NOMO-1 treated with dmso at 0.1 percent for 144 hours (cell line): ENCODE data around the gene TBL1X.
A peak's percentile ranks its signal among the peaks of the same experiment; 100 is the strongest.
"Not testable (repeated sequence)": the region's sequence is repeated elsewhere in the genome, so short reads cannot be mapped to it uniquely, and the experiment has no call there.

Source experiments
- DNase-seq: peaks from one replicate; lab custom pipeline; 2025; ENCODE audit not compliant: unreplicated experiment; lab: John Stamatoyannopoulos, UW

TBL1X gene

GRCh38 chrX:9458516-9459078 lies 6.3 kb upstream of the TBL1X start:
- DNase-seq, result no peak

- no peak for DNase-seq
Observed at GRCh38 chrX:9459186-9459748, 5.6 kb upstream of the TBL1X start.

DNA sequence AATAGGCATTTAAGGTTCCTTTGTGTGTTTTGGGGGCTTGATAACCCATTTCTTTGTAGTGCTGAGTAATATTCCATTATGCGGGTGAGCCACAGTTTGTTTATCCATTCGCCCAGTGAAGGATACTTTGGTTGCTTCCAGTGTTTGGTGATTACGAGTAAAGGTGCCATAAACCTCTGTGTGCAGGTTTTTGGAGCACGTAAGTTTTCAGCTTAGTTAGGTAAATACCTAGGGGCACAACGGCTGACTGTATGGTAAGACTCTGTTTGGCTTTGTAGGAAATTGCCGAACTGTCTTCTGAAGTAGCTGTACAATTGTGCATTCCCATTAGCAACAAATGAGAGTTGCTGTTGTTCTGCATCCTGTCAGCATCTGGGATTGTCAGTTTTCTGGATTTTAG lies 3.8 kb upstream of the TBL1X start:
- no peak for DNase-seq

DNA sequence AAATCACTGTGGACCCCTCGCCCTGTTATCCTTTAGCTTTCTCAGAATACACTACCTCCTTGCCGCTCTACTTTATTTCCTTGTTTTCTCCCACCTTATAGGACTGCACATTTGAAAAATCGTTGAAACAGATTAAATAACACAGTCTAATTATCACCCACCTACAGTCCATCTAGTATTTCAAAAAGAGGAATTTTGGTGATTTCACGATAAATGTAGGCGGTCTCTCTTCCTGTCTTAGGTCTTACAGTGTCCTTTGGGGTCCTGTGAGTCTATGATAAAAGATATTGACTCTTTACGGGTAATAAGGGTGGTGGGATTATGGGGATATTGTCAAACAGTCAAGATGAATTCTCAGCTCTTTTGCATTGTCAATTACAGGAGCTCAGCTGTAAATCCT lies 2.4 kb upstream of the TBL1X start:
- DNase-seq, result no peak

DNA sequence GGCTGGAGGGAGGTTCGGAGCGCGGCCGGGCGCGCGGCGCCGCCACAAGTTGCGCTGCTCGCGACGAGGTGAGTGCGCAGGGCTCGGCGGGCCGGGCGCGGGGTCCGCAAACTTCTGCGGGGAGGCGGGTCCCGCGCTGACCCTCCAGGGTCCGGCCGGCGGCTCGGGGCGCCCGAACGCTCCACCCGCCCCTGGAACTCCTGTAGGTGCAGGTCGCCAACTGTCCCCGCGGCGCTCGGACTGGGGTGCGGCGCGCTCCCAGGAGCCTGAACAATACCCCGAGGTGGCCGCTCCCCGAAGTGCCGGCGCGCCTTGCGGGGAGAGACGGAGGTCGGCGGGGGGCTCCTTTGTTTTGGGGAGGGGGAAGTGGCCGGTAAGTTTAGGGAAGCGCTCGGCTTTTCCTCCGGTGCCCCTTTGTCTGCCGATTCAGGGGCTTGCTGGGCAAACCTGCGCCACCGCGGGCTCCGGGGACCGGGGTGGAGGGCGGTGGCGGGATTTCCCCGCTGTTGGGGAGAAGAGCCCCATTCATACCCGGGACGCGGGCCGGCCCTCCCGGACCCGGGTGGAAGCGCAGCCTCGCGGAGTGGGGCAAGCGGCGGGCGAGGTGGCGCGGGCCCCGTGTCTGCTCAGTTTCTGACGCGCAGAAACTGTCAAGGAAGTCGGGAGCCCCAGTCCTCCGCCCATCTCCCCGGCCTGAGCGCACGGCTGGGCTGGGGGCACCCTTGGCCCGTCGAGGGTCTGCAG lies 694 bp downstream of the TBL1X start:
- peak; percentile 7 for DNase-seq

DNA sequence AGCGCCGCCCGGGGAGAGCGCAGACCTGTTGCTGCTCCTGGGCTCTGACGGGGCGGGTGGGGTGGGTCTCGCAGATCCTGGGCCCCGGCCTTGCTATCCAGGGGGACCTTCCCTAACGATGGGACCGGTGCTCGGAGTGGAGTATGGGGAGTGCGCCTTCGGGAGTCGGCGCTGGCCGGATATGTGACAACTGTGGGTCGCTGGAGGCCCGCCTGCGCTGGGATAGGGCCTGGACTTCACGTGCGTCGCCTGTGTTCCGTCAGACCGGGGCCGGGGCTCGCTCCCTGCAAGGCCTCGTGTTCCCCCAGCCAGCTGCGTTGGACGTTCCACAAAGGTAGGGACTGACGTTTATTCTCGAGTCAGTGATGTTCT lies 1.3 kb downstream of the TBL1X start:
- no peak for DNase-seq

DNA sequence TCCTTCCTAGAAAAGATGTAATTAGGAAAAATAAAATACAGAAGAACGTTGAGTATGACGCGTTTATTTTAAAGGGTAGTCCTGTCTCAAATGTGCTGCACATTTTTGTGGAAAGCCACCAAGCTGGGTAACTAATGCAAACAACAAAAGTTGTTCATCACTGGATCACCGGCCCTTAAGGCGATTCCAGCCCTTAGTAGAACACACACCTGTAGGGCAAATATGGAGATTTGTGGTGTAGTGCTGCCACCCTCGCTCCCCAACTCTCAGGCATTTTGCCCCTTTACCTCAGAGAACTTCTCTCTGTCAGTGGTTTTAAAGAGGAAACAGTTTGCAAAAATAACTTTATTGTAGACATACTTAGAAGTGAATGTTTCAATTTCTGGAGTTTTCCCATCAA lies 1.9 kb downstream of the TBL1X start:
- no peak for DNase-seq

DNA sequence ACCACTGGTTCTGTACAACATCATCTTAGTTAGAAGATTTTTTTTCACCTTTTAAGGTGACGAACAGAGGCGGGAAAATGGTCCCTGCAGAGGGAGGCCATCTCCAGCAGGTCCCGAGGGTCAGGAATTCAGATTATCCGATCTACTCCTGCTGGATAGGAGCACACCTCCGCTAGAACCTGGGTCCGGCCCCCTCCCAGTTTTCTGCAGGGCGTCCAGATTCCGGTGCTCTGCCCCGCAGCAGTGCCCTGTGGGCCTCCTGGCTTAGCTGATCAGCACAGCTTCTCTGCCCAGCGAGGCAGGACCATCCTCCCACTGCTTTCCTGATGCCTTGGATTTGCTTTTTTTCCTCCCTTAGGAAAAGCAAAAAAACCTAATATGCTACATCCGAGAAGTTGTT lies 2.3 kb downstream of the TBL1X start:
- no peak for DNase-seq

- no peak for DNase-seq
Observed at GRCh38 chrX:9467751-9468150, 2.9 kb downstream of the TBL1X start.

- no peak for DNase-seq
Observed at GRCh38 chrX:9471571-9471985, 6.7 kb downstream of the TBL1X start.

- DNase-seq, result no peak
Observed at GRCh38 chrX:9473708-9474107, 8.8 kb downstream of the TBL1X start.

GRCh38 chrX:9475417-9475816 lies 10.6 kb downstream of the TBL1X start:
- DNase-seq, result not testable (repeated sequence)

DNA sequence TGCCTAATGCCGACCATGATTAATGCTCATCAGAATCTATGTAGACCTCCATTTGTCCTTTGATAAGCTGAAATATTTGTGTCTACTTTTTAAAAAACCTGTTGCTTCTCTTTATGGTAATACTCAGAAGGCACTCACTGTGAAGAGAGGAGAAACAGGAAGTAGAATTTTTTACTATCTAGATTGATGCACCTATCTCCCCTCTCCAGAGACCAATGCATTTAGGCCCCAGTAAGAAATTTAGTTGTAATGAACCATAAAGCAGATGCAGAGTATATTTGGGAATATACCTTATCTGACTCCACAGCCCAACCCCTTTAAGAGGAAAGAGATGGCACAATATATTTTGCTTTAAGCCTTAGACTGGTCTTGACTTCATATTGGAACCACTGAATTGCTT lies 11.1 kb downstream of the TBL1X start:
- no peak for DNase-seq

DNA sequence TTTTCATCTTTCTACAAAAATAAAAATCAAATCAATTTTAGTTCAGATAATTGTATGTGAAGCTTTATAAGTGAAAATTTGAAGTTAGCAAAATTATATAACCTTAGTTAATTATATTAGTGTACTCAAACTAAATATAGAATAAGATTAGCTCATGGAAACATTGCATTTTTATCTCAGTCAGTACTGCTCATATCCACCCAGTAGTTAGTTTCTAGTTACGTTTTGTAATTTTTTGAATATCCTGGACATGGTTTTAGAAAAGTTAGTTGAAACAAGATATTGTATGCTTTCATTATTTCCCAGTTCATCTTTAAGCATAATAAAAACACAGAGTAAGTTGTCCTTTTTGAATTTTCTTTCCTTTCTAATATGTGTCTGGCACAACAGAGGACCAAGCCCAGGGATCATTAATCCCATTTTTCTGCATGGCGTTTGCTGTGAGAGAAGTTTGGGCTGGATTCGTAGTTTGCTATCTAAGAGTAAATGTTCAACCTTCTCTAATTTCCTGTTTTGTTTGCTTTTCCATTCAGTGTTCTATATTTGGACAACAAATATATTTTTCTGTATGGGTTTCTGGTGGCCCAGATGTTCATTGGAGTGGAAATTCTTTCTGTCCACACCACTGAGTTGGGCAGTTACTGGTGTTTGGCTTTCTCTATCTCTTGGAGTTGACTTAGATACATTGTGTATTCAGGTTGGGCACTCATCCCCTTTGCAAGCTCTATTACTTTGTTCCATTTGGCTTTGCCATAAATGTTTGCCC lies 12.1 kb downstream of the TBL1X start:
- no peak for DNase-seq

- DNase-seq, result no peak
Observed at GRCh38 chrX:9482408-9482807, 17.6 kb downstream of the TBL1X start.

DNA sequence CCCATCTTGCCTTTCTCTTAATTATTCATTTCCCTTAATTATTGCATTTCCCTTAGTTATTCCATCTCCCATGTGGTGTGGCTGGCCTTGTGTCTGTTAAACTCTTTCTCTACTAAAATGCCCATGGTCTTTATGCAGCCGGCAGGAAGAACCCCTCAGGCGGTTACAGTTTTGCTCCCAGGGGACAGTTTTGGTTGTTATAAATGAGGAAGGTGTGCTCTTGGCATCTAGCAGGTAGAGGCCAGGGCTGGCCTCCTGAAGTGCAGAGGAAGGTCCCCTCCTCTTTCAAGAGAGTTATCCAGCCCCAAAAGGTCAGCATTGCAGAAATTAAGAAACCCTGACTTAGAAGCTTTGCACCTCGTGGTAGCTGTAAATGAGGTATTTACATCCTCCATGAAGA lies 18.0 kb downstream of the TBL1X start:
- DNase-seq, result no peak

DNA sequence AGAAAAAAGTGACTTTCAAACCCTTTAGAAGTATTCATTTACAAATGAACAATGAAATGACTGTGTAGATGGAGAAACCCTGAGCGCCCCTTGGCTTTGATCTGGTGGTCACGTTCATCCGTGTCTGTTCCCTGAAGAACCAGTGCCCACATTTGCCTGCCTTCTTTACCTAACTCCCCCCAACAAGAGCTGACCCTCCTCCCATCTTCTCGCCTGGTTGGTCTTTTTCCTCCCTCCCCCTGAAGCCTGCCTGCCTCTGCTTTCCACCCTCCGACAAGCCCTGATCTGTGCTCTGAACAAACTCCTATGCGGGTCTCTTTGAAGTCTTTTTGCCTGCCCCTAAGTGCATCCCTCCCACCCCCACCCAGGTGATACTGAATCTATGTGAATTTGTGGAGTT lies 18.5 kb downstream of the TBL1X start:
- DNase-seq, result no peak

DNA sequence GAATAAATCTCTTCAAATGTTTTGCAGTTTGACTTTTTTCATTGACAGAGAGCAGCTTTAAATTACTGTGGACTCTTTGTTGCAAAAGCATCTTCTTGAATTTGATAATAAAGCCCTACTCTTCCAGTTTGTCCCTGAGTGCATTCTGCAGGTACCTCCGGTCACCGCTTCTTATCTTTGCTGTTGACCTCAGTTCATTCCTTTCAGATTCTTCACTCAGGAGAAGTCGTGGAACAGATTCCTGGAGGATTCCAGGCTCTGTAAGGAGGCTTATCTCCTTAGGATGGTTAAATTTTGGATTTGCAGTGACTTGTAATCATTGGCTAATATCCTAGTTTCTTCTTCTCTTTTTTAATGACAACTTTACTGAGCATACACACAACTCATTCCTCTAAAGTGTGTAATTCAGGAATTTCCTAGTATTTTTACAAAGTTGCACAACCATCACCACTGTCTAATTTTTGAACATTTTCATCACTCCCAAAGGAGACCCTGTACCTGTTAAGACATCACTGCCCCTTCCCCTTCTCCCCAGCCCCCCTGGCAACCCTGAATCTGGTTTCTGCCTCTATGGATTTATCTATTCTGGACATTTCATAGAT lies 22.0 kb downstream of the TBL1X start:
- DNase-seq, result no peak

DNA sequence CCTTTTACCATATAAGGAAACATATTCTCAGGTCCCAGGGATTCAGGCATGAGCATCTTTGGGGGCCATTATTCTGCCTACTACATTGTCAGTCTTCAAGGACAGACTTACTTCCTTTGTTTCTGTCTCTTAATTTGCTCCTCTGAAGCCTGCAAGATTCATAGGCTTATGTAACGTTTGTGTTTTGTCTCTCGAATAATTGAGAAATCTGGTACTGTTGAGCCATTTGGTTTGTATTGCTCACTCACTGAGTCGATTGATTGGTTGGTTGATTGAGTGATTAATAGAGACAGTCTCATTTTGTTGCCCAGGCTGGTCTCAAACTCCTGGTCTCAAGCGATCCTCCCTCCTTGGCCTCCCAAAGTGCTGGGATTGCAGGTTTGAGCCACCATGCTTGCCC lies 23.7 kb downstream of the TBL1X start:
- no peak for DNase-seq

DNA sequence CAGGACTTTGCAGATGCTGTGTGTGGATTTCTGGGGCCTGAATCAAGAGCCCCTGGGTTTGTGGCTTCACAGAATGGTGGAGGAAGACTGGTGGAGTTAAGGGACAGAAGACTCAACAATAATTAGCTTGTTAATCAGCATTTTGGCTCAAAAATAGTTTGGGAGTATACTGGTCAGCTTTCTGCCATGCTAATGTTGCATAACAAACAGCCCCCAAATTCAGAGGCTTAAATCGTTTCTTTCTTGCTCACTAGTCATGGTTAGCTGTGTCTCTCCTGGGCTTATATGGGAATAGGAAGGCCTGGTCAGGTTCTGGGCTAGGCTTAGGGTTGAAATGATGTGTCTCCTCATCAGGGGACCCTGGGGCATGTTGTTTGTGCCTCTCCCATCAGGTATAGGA lies 24.4 kb downstream of the TBL1X start:
- no peak for DNase-seq

DNA sequence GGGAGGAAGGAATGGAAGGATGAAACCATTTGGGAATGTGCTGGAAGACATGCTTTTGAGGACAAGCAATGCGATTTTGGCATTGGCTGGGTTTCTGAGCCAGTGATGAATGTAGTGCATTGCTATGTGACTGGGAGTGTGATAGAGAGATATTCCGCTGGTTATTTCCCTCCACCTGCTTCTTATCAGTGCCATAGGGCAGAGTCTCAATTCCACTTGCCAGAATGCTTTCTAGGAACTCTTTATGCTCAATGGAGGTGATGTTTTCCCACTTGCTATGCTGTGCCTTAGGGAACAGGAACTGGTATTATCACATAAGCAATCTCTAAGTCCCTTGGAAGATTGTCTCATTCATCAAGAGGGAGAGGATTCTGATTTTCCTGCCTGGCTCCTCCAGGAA lies 28.0 kb downstream of the TBL1X start:
- DNase-seq, result no peak

GRCh38 chrX:9493936-9494335 lies 29.1 kb downstream of the TBL1X start:
- DNase-seq, result no peak
